Measurements from ENCODE around the gene ZIC4.

The ZIC4 gene

DNA sequence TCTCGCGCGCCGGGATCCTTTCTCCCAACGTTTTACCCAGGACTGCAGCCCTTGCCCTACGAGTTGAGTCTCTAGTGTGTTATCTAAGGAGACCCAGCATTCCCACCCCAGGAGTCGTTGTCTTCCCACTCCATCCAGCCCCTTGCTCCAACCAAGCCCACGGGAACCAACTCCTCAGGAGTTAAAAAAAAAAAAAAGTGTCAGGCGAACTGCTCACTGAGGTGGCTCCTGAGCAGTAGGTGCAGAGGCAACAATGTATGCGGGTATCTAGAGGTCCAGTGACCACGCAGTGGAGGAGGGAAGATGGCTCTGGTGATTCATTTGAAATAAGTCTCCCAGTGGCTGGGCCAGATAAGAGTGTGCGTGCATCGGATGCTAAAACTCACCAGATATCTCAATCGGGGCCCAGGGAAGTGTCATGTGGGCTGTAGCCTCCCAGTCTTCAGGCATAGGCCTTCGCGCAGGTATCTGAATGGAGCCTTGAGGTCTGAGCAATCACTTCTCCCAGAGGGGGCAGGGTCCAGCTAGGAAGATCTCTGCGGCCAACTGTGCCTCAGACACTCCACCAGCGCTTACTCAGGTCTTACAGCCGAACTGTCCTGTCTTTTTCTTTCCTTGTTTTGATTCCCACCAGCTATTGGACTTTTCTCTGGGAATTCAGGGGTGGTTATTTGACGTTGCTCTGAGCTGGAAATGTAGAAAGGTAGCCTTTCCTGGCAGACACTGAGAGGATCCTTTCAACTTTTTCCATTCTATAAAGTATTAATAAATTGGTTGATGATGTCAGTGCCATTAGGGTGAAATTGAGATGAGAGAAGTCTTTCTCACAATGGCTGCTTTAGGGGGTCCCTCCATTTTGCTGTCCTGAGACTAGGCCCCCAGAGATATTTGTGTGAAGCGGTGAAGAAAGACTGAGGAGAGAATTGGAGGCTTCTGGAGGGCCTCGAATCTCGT is 21.0 kb downstream of the ZIC4 start:
- H3K27me3 ChIP-seq (replicated peaks) = no peaks in the 10 kb centered on the region
- no peaks in the 10 kb centered on the region for H3K36me3 ChIP-seq (replicated peaks)
- no peak for DNase-seq
- no peak overlapping the region for H3K4me3 ChIP-seq (ENCODE audit: low read depth, low read length)
- TF ChIP-seq, protein P1, sequence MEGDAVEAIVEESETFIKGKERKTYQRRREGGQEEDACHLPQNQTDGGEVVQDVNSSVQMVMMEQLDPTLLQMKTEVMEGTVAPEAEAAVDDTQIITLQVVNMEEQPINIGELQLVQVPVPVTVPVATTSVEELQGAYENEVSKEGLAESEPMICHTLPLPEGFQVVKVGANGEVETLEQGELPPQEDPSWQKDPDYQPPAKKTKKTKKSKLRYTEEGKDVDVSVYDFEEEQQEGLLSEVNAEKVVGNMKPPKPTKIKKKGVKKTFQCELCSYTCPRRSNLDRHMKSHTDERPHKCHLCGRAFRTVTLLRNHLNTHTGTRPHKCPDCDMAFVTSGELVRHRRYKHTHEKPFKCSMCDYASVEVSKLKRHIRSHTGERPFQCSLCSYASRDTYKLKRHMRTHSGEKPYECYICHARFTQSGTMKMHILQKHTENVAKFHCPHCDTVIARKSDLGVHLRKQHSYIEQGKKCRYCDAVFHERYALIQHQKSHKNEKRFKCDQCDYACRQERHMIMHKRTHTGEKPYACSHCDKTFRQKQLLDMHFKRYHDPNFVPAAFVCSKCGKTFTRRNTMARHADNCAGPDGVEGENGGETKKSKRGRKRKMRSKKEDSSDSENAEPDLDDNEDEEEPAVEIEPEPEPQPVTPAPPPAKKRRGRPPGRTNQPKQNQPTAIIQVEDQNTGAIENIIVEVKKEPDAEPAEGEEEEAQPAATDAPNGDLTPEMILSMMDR (IDR thresholded peaks at IDR 0.05; ENCODE audit: low read depth, low read length, missing control alignments) = no peak
- in situ Hi-C loops (cut with HindIII; ENCODE audit: low pct_ligation_motif_present, low sequenced_read_pairs) = loop anchor here (25.0 kb wide), 1 partner anchor 227 kb away; no protein-coding TSS in a partner anchor
- H3K27ac ChIP-seq = no peak overlapping the region

DNA sequence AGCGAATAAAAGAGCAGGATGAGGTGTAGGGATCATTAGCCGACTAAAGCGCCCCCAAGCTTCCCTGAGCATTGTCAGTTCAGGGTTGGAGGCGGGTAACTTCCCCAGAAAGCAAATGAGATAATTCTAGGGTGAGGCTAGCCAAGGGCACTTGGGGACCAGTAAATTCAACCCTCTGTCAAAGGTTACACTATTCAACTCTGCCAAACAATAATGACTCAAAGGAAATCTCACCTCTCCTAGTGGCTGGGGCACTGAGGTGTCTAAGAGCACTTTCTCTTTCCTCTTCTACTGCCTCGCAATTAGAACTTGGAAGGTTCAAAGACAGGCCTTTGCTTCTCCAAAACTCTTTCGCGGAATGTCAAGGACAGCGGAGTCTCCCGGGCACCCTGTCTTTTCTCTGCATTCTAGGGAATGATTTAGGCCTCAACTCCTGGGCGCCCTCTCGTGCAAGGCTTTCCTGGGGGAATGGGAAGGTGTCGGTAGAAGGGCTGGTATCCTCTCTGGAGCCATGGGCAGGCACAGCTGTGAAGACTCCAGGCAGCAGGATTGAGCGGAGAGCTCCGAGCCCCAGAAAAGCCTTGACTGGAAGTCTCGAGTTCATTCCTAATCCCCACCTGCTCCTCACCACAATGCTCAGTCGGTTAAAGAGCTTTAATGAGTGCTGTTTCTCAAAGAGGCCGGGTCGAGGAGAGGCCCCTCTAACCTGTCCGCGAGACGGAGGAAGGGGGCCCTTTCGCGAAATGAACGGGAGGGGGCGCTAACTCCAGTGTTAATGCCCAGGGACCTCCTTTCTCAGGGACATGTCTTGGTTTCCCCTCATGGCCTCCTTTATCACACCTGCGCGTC is 21.9 kb downstream of the ZIC4 start:
- no peaks in the 10 kb centered on the region for H3K27me3 ChIP-seq (replicated peaks)
- no peak overlapping the region for H3K27ac ChIP-seq
- in situ Hi-C loops (cut with HindIII; ENCODE audit: low pct_ligation_motif_present, low sequenced_read_pairs) = loop anchor here (25.0 kb wide), 1 partner anchor 228 kb away; no protein-coding TSS in a partner anchor
- TF ChIP-seq, protein P1 (IDR thresholded peaks at IDR 0.05; ENCODE audit: low read depth, low read length, missing control alignments) = peak; percentile 26
- H3K4me3 ChIP-seq (ENCODE audit: low read depth, low read length) = no peak overlapping the region
- H3K36me3 ChIP-seq (replicated peaks) = no peaks in the 10 kb centered on the region
- DNase-seq = no peak

DNA sequence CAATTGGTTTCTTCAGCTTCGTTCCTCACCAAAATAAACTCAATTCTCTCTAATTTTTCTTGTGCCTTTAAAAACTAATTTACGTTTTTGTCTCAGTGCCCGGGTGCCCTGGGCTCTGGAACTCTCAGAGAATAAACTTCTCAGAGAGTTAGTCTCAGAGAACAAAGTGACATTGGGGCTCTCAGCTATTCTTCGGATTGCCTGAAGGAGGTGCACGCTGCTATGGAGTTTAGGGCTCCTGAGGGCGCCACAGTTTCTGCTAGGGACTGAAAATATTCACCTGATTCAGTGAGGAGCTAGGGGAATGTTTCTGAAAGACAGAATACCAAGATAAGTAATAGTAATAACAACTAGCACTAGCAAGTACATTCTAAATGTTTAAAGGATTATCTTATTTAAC is 22.7 kb downstream of the ZIC4 start:
- no peak overlapping the region for H3K4me3 ChIP-seq (ENCODE audit: low read depth, low read length)
- TF ChIP-seq, protein P1 (IDR thresholded peaks at IDR 0.05; ENCODE audit: low read depth, low read length, missing control alignments) = peak; percentile 54
- in situ Hi-C loops (cut with HindIII; ENCODE audit: low pct_ligation_motif_present, low sequenced_read_pairs) = loop anchor here (25.0 kb wide), 1 partner anchor 229 kb away; no protein-coding TSS in a partner anchor
- H3K36me3 ChIP-seq (replicated peaks) = no peaks in the 10 kb centered on the region
- DNase-seq = no peak
- H3K27ac ChIP-seq = no peak overlapping the region
- no peaks in the 10 kb centered on the region for H3K27me3 ChIP-seq (replicated peaks)

DNA sequence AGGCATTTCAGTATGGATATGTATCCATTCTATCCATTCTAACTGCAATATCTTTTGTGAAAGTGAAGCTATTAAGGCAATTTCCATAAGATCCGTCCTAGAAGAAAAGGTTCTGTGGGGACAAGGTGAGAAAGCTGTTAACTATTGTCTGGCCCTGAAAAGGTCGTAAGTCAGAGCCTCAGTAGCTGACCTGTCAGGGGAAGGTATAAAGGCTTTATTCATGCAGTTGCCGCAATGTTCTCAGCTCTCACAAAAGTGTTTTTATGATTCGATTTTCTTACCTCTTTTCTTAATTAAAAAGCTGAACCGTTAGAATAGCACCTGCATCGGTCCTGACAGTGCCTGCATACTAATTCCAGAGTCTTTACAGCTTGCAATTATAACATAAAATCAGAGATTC is 24.7 kb downstream of the ZIC4 start:
- in situ Hi-C loops (cut with HindIII; ENCODE audit: low pct_ligation_motif_present, low sequenced_read_pairs) = loop anchor here (25.0 kb wide), 1 partner anchor 231 kb away; no protein-coding TSS in a partner anchor
- Histone ChIP-seq H3K36me3 (replicated peaks) (no peaks in the 10 kb centered on the region), H3K27ac (no peak overlapping the region), H3K4me3 (ENCODE audit: low read depth, low read length) (no peak overlapping the region), H3K27me3 (replicated peaks) (no peaks in the 10 kb centered on the region)
- TF ChIP-seq, protein P1 (IDR thresholded peaks at IDR 0.05; ENCODE audit: low read depth, low read length, missing control alignments) = no peak
- no peak for DNase-seq

DNA sequence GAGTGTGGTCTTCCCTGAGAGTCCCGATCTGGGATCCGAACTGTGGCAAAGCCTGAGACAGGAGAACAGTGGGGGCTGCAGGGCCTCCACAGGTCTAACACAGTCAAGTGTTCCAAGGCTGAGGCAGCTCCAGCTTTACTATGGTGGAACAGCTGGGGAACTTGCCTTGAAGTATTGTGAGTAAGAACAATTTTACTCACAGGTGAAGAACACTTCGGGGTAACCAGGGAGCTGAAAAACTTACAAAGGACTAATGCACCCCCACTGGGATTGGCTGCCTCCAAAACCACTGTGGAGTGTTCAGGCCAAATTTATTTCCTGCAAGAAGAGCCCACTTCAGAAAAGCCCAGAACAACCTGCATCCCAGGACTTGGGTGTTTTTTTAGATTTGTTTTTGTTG is 25.4 kb downstream of the ZIC4 start:
- no peaks in the 10 kb centered on the region for H3K27me3 ChIP-seq (replicated peaks)
- DNase-seq = no peak
- H3K27ac ChIP-seq = no peak overlapping the region
- in situ Hi-C loops (cut with HindIII; ENCODE audit: low pct_ligation_motif_present, low sequenced_read_pairs) = loop anchor here (25.0 kb wide), 1 partner anchor 231 kb away; no protein-coding TSS in a partner anchor
- TF ChIP-seq, protein P1 (IDR thresholded peaks at IDR 0.05; ENCODE audit: low read depth, low read length, missing control alignments) = no peak
- no peaks in the 10 kb centered on the region for H3K36me3 ChIP-seq (replicated peaks)
- H3K4me3 ChIP-seq (ENCODE audit: low read depth, low read length) = no peak overlapping the region
